WTC11 (cell line): ENCODE data around the gene CPT2. TPM values are rescaled to one million over a fixed set of nuclear protein-coding genes. Genes with fewer than 3 reads are reported as not detected.
A peak's percentile ranks its signal among the peaks of the same experiment; 100 is the strongest.

Source experiments
- AR ChIP-seq: fragments of 250-450 bp; sonication (Bioruptor Pico); IDR thresholded peaks from 2 replicates; pipeline ENCODE4 v1.9.0; 2021; ENCODE audit warnings: mild to moderate bottlenecking
- ARID4B ChIP-seq: sonication (generic); formaldehyde crosslinking; IDR thresholded peaks from 2 replicates; pipeline ENCODE4 v1.8.0; 2023; ENCODE audit warnings: missing genetic modification reagents, mild to moderate bottlenecking, borderline replicate concordance
- ATF3 ChIP-seq: sonication (generic); formaldehyde crosslinking; conservative IDR thresholded peaks from 2 replicates; pipeline ENCODE4 v1.8.1; 2022; ENCODE audit warnings: mild to moderate bottlenecking, missing genetic modification reagents
- CREM ChIP-seq: sonication (generic); formaldehyde crosslinking; IDR thresholded peaks from 2 replicates; pipeline ENCODE4 v1.8.1; 2022; ENCODE audit warnings: mild to moderate bottlenecking, missing genetic modification reagents, moderate library complexity
- E2F1 ChIP-seq: sonication (generic); formaldehyde crosslinking; IDR thresholded peaks from 2 replicates; pipeline ENCODE4 v1.8.0; 2022; ENCODE audit warnings: mild to moderate bottlenecking, missing genetic modification reagents
- E2F5 ChIP-seq: sonication (generic); formaldehyde crosslinking; IDR thresholded peaks from 2 replicates; pipeline ENCODE4 v1.8.1; 2022; ENCODE audit warnings: mild to moderate bottlenecking, moderate library complexity, missing genetic modification reagents
- ERG ChIP-seq: fragments of 250-450 bp; sonication (Bioruptor Pico); IDR thresholded peaks from 2 replicates; pipeline ENCODE4 v1.8.0; 2021; ENCODE audit warnings: mild to moderate bottlenecking
- ETV6 ChIP-seq: sonication (generic); formaldehyde crosslinking; IDR thresholded peaks from 2 replicates; pipeline ENCODE4 v1.8.1; 2022; ENCODE audit warnings: mild to moderate bottlenecking, missing genetic modification reagents
- FOXK1 ChIP-seq: sonication (generic); formaldehyde crosslinking; IDR thresholded peaks from 2 replicates; pipeline ENCODE4 v1.8.0; 2022; ENCODE audit warnings: mild to moderate bottlenecking, moderate library complexity, missing genetic modification reagents
- FOXP1 ChIP-seq: sonication (generic); formaldehyde crosslinking; IDR thresholded peaks from 2 replicates; pipeline ENCODE4 v1.8.0; 2022; ENCODE audit warnings: missing genetic modification reagents, mild to moderate bottlenecking, moderate library complexity, borderline replicate concordance
- HMGXB4 ChIP-seq: sonication (generic); formaldehyde crosslinking; IDR thresholded peaks from 2 replicates; pipeline ENCODE4 v1.8.1; 2023; ENCODE audit warnings: mild to moderate bottlenecking, moderate library complexity, missing genetic modification reagents
- MYBL2 ChIP-seq: sonication (generic); formaldehyde crosslinking; IDR thresholded peaks from 2 replicates; pipeline ENCODE4 v1.8.1; 2023; ENCODE audit warnings: mild to moderate bottlenecking, moderate library complexity, missing genetic modification reagents
- NFE2L1 ChIP-seq: sonication (generic); formaldehyde crosslinking; IDR thresholded peaks from 2 replicates; pipeline ENCODE4 v1.8.1; 2023; ENCODE audit warnings: missing genetic modification reagents
- NR1H2 ChIP-seq: sonication (generic); formaldehyde crosslinking; IDR thresholded peaks from 2 replicates; pipeline ENCODE4 v1.9.0; 2021; ENCODE audit warnings: mild to moderate bottlenecking, moderate library complexity, missing genetic modification reagents
- NR2C2 ChIP-seq: sonication (generic); formaldehyde crosslinking; IDR thresholded peaks from 2 replicates; pipeline ENCODE4 v1.8.0; 2022; ENCODE audit warnings: mild to moderate bottlenecking, missing genetic modification reagents
- RORB ChIP-seq: fragments of 250-450 bp; sonication (Bioruptor Pico); IDR thresholded peaks from 2 replicates; pipeline ENCODE4 v1.9.0; 2021; ENCODE audit warnings: mild to moderate bottlenecking
- TCF7 ChIP-seq: sonication (generic); formaldehyde crosslinking; IDR thresholded peaks from 2 replicates; pipeline ENCODE4 v1.8.0; 2022; ENCODE audit warnings: mild to moderate bottlenecking, low read depth, missing genetic modification reagents, moderate library complexity
- TEAD4 ChIP-seq: sonication (generic); formaldehyde crosslinking; IDR thresholded peaks from 2 replicates; pipeline ENCODE4 v1.8.0; 2022; ENCODE audit warnings: mild to moderate bottlenecking, missing genetic modification reagents
- ZNF121 ChIP-seq: sonication (generic); formaldehyde crosslinking; IDR thresholded peaks from 2 replicates; pipeline ENCODE4 v1.8.0; 2023; ENCODE audit warnings: missing genetic modification reagents
- ZNF232 ChIP-seq: sonication (generic); formaldehyde crosslinking; IDR thresholded peaks from 2 replicates; pipeline ENCODE4 v1.8.0; 2022; ENCODE audit warnings: mild to moderate bottlenecking, missing genetic modification reagents
- ZNF281 ChIP-seq: sonication (generic); formaldehyde crosslinking; IDR thresholded peaks from 2 replicates; pipeline ENCODE4 v1.8.0; 2023; ENCODE audit warnings: mild to moderate bottlenecking, missing genetic modification reagents
- total RNA-seq: library from RNA; stranded (reverse); gene quantifications from 3 replicates; pipeline ENCODE4 v1.2.3, GENCODE V29; 2021

CPT2 gene
- total RNA-seq, 1 experiment from 2014 or later = 33.7 TPM

- TF ChIP-seq TCF7 (CRISPR knock-in tag) (no peak), CREM (CRISPR knock-in tag) (peak; percentile 100), FOXK1 (CRISPR knock-in tag) (peak; percentile 99), FOXP1 (CRISPR knock-in tag) (peak; percentile 72; the same call in 1 of the 2 replicates), HMGXB4 (CRISPR knock-in tag) (peak; percentile 45; the same call in 1 of the 2 replicates), MYBL2 (CRISPR knock-in tag) (no peak; the same call in 1 of the 2 replicates), ERG (no peak), NR2C2 (0 out of 2 replicates have a peak, but pooled peaks have one; percentile 32), NR1H2 (CRISPR knock-in tag) (no peak), RORB (CRISPR knock-in tag) (no peak), ATF3 (no peak), ZNF281 (no peak; the same call in 1 of the 2 replicates), AR (CRISPR knock-in tag) (no peak), ZNF121 (CRISPR knock-in tag) (no peak), E2F1 (no peak), ZNF232 (CRISPR knock-in tag) (no peak), ETV6 (CRISPR knock-in tag) (peak; percentile 79; the same call in 1 of the 2 replicates), E2F5 (CRISPR knock-in tag) (peak; percentile 65), TEAD4 (CRISPR knock-in tag) (no peak), ARID4B (CRISPR knock-in tag) (peak; percentile 84; the same call in 1 of the 2 replicates), NFE2L1 (CRISPR knock-in tag) (no peak; the same call in 1 of the 2 replicates)
These were observed 41.9 kb downstream of the CPT2 start, which contains the start of gene MAGOH (continued) for GRCh38 chr1:53238197-53239155.
